Body of pancreas (tissue), 4 donors: ENCODE measurements around the gene CFAP54.

Experiments used
- CTCF ChIP-seq, 7 experiments: fragments of 450-650 bp in 4 of 7; fragments of 200-600 bp in 3 of 7; sonication (generic) in 3 of 7; IDR thresholded peaks; one replicate each; pipeline ENCODE4 v1.5.1; 2016 to 2019; ENCODE audit warnings: antibody characterized with exemption in 7 of 7
- POLR2A ChIP-seq, 3 donors: fragments of 450-650 bp; IDR thresholded peaks; one replicate each; pipeline ENCODE4 v1.6.1; 2016; ENCODE audit warnings: antibody characterized with exemption in 3 of 3, mild to moderate bottlenecking in 2 of 3

- TF ChIP-seq CTCF (IDR thresholded peaks at IDR 0.05) (no peak), POLR2A (IDR thresholded peaks at IDR 0.05) (no peak)
These were observed 17.4 kb downstream of the CFAP54 start for GRCh38 chr12:96506776-96507175.
